Activated CD4-positive, alpha-beta T cell treated with anti-CD3 and anti-CD28 coated beads, Interleukin-10, Interleukin-2, amounts not matched to agents 100 ng/mL and 50 ng/mL, durations not matched to agents 16 hours and 8 hours (primary cell): ENCODE measurements around the gene PDX1.

Experiments
- DNase-seq: peaks from one replicate; pipeline ENCODE4 v3.0.0-alpha.2; 2020

The PDX1 gene

GRCh38 chr13:27970382-27971235 lies 50.8 kb downstream of the PDX1 start:
- no peak for DNase-seq

GRCh38 chr13:27971236-27971645 lies 51.4 kb downstream of the PDX1 start:
- DNase-seq: no peak

GRCh38 chr13:27971776-27972477 lies 52.1 kb downstream of the PDX1 start:
- no peak for DNase-seq

GRCh38 chr13:27972478-27972820 lies 52.6 kb downstream of the PDX1 start:
- no peak for DNase-seq

GRCh38 chr13:27973291-27973690 lies 53.5 kb downstream of the PDX1 start:
- DNase-seq: no peak

- no peak for DNase-seq
These were observed 54.3 kb downstream of the PDX1 start for GRCh38 chr13:27973961-27974662.
